GM21367 (cell line): ENCODE data around the gene SERTM1.

Experiments
- ATAC-seq: cut with Tn5 transposase; IDR thresholded peaks from one replicate; pipeline ENCODE4 v1.9.1; 2021; ENCODE audit not compliant: unreplicated experiment

The SERTM1 gene

GRCh38 chr13:36710396-36710795 is 36.6 kb downstream of the SERTM1 start:
- no peak for ATAC-seq

DNA sequence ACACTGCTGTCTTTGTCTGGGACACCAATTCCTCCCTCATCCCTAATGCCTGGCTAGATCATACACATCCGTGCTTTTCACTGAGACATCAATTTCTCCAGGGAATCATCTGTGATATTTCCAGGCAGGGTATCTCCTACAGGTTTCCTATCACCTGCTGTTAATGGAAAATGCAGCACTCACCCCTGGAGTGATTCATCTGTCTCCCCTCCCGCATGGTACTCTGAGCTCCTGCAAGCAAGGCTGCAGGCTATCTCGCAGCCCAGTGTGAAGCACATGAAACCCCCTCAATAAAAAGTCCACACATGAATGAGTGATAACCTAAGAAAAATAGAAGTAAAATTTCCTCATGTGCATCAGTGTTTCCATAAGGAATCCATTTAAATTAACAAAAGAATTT is 38.5 kb downstream of the SERTM1 start:
- ATAC-seq, result no peak

GRCh38 chr13:36712770-36713169 is 39.0 kb downstream of the SERTM1 start:
- no peak for ATAC-seq

DNA sequence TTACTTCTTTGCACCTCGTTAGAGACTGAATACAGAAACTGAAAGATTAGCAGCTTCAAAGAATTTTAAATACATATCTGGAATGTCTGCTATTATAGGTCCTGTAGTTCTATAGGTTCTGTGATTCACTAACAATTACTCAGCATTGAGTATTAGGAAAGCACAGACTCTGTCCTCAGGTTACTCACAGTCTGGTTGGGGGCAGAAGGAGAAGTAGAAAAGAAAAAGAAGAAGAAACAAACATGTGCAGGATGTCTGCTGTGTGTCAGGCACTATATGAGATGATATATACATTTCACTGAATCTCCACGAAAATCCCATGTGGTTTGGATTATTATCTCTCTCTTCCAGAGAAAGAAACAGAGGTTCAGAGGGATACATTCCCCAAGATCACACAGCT is 40.1 kb downstream of the SERTM1 start:
- no peak for ATAC-seq

GRCh38 chr13:36715841-36716240 is 42.0 kb downstream of the SERTM1 start:
- no peak for ATAC-seq

DNA sequence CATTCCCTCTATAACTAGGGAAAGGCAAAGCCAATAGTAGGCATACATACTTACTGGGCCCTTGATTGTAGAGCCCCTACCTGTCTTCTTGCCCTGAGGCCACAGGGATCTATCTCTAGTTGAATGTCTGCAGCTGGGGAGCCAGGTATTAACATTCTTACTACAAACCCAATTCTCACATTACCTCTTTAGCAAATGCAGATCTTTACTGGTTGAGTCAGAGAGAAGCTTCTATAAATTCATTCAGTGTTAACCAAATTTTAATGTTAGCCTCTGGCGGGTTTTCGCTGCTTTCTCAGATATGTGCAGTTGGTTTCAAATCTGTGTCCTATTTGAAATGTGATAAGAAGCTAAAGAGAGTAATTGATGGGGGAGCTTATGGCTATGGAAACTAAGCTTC is 43.2 kb downstream of the SERTM1 start:
- no peak for ATAC-seq

- ATAC-seq, result no peak
Measured at GRCh38 chr13:36717966-36718545, 44.2 kb downstream of the SERTM1 start.

GRCh38 chr13:36718686-36719085 is 44.9 kb downstream of the SERTM1 start:
- no peak for ATAC-seq

GRCh38 chr13:36724141-36724540 is 50.3 kb downstream of the SERTM1 start:
- no peak for ATAC-seq

- no peak for ATAC-seq
Measured at GRCh38 chr13:36725936-36726335, 52.1 kb downstream of the SERTM1 start.

DNA sequence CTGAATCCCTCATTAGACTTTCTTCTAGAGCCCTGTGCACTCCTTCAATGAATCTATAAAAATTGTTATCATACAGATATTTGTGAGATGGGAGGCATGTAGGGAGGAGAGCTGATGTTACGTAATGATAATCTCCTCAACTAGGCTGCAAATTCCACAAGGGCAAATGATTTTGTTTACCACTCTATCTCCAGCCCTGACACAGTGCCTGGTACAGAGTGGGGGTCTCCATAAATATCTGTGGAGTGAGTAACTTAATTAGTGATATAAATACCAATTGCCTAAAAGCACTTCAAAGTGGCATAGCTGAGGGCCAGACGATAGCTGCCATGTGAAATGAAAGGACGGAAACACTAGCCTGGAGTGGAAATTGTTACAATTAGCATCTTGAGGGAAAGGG is 54.2 kb downstream of the SERTM1 start:
- ATAC-seq, result no peak

GRCh38 chr13:36736119-36736726 is 62.4 kb downstream of the SERTM1 start:
- no peak for ATAC-seq

DNA sequence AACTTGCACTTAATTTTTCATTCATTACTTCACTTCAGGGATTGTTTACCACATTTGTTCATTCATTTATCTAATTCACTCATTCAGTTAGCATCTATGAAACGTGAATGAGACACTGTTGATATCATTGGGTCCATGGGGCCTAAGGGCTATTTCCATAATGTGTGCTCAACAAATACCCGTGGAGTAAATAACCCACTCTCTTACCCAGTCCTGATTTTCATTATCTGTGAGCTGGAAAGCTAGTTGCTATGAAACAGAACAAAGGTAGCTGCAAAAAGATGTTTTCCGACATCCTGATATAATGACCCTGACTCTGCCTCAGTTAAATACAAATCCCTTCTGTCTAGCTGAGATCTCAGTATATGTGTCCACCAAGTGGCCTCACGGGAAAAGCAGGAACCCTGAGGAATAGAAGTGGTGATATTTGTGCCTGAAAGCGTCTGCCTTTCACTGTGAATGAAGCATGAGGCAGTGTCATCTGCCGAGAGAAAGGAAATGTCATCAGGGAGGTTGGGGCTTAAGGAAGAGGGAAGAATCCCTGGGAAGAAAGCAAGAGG is 63.8 kb downstream of the SERTM1 start:
- ATAC-seq, result no peak

DNA sequence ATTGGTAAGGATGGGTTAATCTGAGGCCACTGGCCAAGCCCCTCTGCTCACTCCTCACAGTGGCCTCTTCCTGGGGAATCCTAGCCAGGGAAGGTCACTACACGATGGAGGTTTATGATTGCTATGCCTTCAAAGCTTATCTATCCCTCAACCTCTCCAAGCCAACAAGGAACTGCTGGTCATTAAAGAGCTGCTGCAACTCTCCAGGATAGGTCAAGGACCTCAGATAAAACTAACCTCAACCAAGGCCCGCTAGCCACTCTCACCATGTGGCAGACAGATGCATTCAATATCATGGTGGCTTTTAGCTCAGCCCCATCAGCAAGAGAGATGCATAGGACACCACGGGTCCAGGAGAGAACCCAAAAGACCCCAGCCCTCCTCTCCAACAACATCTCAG is 71.6 kb downstream of the SERTM1 start:
- ATAC-seq, result no peak

- ATAC-seq, result no peak
Measured at GRCh38 chr13:36746051-36746450, 72.2 kb downstream of the SERTM1 start.
